GM19324 (cell line): Measurements from ENCODE around the gene TRIM31.
A peak's percentile ranks its signal among the peaks of the same experiment; 100 is the strongest.
"Not testable (repeated sequence)": the region's sequence is repeated elsewhere in the genome, so short reads cannot be mapped to it uniquely, and the experiment has no call there.

ENCODE experiments used
- ATAC-seq: cut with Tn5 transposase; IDR thresholded peaks from one replicate; pipeline ENCODE4 v1.9.1; 2021; ENCODE audit warnings: mild to moderate bottlenecking, moderate library complexity; ENCODE audit not compliant: unreplicated experiment, low FRiP score

The TRIM31 gene

GRCh38 chr6:30149858-30150550 lies 37.1 kb upstream of the TRIM31 start:
- ATAC-seq: no peak

- ATAC-seq: no peak
Observed at GRCh38 chr6:30149234-30149633, 36.3 kb upstream of the TRIM31 start.

- ATAC-seq: no peak
Observed at GRCh38 chr6:30147096-30147495, 34.2 kb upstream of the TRIM31 start.

- ATAC-seq: no peak
Observed at GRCh38 chr6:30145818-30146217, 32.9 kb upstream of the TRIM31 start.

GRCh38 chr6:30144811-30145210 lies 31.9 kb upstream of the TRIM31 start:
- no peak for ATAC-seq

GRCh38 chr6:30143780-30144179 lies 30.9 kb upstream of the TRIM31 start:
- no peak for ATAC-seq

- ATAC-seq: no peak
Observed at GRCh38 chr6:30142665-30143064, 29.8 kb upstream of the TRIM31 start.

GRCh38 chr6:30140240-30140639 lies 27.4 kb upstream of the TRIM31 start:
- not testable (repeated sequence) for ATAC-seq

- no peak for ATAC-seq
Observed at GRCh38 chr6:30136570-30137286, 23.8 kb upstream of the TRIM31 start.

- ATAC-seq: no peak
Observed at GRCh38 chr6:30135757-30136156, 22.9 kb upstream of the TRIM31 start, which contains the start of gene TRIM40. TRIM40 (plus strand) TSS chr6:30136140; CDS start chr6:30137037, 897 bp downstream.

- no peak for ATAC-seq
Observed at GRCh38 chr6:30135147-30135546, 22.3 kb upstream of the TRIM31 start.

- no peak for ATAC-seq
Observed at GRCh38 chr6:30131947-30132497, 19.1 kb upstream of the TRIM31 start.

GRCh38 chr6:30130887-30131862 lies 18.3 kb upstream of the TRIM31 start:
- ATAC-seq: peak; percentile 59

GRCh38 chr6:30130179-30130679 lies 17.3 kb upstream of the TRIM31 start:
- no peak for ATAC-seq

- no peak for ATAC-seq
Observed at GRCh38 chr6:30129265-30130178, 16.6 kb upstream of the TRIM31 start.

- ATAC-seq: no peak
Observed at GRCh38 chr6:30127238-30128093, 14.6 kb upstream of the TRIM31 start.

GRCh38 chr6:30122515-30122914 lies 9.6 kb upstream of the TRIM31 start:
- no peak for ATAC-seq
